Measurements from ENCODE around the gene CALB2. TPM values are rescaled to one million over a fixed set of nuclear protein-coding genes. Genes with fewer than 3 reads are reported as not detected.

The CALB2 gene
- total and polyA plus RNA-seq, 2 of the 13 experiments (the other 11 are each of a cell fraction or from before 2014, with no cell fraction given), result 0.37 to 0.40 TPM

DNA sequence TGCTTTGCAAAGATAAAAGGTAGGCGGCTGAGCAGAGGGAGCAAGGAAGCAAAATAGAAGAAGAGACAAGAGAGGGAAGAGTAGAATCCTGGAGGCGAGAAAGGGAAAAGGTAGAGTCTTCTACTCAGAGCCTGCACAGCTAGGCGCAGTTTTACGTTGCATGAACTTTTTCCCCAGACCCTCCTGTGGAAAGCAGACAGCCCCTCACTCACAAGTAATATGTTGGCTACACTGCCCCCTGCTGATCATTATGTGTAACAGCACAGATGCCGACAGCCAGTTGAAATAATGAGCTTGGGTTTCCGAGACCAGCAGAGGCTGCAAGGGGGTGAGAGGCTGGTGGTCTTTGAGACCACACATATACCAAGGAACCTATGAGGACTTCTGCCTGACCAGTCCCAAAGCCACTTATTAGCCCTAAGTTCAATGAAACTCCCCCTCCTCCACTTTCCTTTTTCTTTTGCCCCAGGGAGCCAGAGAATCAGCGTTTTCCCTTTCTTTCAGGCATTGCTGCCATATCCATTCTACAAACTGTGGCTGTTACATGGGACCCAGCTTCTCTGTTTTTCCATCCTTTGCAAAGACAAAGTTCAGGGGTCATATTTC lies 46.9 kb upstream of the CALB2 start:
- Histone ChIP-seq H3K27me3 (ENCODE audit: control insufficient read depth in 1 of 2, insufficient read depth in 2 of 2, low read length in 2 of 2) (peaks cover 0 to 2% of the 10 kb centered on the region in 2 experiments; a peak in 1 of 5 replicates), H2AFZ (ENCODE audit: low read length) (no peak overlapping the region), H3K9me3 (ENCODE audit: low read length) (no peaks in the 10 kb centered on the region), H4K20me1 (ENCODE audit: insufficient read depth, low read length) (no peaks in the 10 kb centered on the region), H3K9ac (ENCODE audit: insufficient read depth, low read depth, low read length) (no peak overlapping the region), H3K4me3 (replicated peaks in 1 of 3; ENCODE audit: insufficient read depth in 1 of 3, low read depth in 2 of 3, low read length in 3 of 3) (no peak overlapping the region), H3K79me2 (ENCODE audit: insufficient read depth, low read length) (no peaks in the 10 kb centered on the region), H3K4me2 (ENCODE audit: low read depth, low read length) (no peak overlapping the region), H3K36me3 (replicated peaks in 1 of 2; ENCODE audit: control insufficient read depth in 1 of 2, insufficient read depth in 2 of 2, low read length in 2 of 2) (no peaks in the 10 kb centered on the region), H3K27ac (ENCODE audit: extremely low read length, insufficient read depth, low read length) (no peak overlapping the region), H3K4me1 (ENCODE audit: insufficient read depth, low read length) (no peaks in the 10 kb centered on the region)
- POLR2A ChIA-PET, result no interaction called here
- intact Hi-C loops (cut with micrococcal nuclease; ENCODE audit: unreplicated experiment), result no loop called here
- BruUV-seq (replicated peaks), result no TSS peak
- in situ Hi-C loops (cut with HindIII; ENCODE audit: extremely low pct_ligation_motif_present, low pct_unique_long_range_greater_than_20kb), result no loop called here
- peak; percentile 73 for FAIRE-seq
- peak; percentile 95 for TF ChIP-seq SMC3 (IDR thresholded peaks at IDR 0.05; ENCODE audit: low read length)
- peak; percentile 89 for TF ChIP-seq RAD21 (CRISPR knock-in tag; IDR thresholded peaks at IDR 0.05)
- peak; percentile 51; the same call in 1 of the 2 replicates for TF ChIP-seq FOXC1 (CRISPR knock-in tag; IDR thresholded peaks at IDR 0.05; ENCODE audit: borderline replicate concordance)
- TF ChIP-seq, protein P1, sequence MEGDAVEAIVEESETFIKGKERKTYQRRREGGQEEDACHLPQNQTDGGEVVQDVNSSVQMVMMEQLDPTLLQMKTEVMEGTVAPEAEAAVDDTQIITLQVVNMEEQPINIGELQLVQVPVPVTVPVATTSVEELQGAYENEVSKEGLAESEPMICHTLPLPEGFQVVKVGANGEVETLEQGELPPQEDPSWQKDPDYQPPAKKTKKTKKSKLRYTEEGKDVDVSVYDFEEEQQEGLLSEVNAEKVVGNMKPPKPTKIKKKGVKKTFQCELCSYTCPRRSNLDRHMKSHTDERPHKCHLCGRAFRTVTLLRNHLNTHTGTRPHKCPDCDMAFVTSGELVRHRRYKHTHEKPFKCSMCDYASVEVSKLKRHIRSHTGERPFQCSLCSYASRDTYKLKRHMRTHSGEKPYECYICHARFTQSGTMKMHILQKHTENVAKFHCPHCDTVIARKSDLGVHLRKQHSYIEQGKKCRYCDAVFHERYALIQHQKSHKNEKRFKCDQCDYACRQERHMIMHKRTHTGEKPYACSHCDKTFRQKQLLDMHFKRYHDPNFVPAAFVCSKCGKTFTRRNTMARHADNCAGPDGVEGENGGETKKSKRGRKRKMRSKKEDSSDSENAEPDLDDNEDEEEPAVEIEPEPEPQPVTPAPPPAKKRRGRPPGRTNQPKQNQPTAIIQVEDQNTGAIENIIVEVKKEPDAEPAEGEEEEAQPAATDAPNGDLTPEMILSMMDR (CRISPR knock-in tag; IDR thresholded peaks at IDR 0.05), result peak; percentile 91
- TF ChIP-seq, protein P2, sequence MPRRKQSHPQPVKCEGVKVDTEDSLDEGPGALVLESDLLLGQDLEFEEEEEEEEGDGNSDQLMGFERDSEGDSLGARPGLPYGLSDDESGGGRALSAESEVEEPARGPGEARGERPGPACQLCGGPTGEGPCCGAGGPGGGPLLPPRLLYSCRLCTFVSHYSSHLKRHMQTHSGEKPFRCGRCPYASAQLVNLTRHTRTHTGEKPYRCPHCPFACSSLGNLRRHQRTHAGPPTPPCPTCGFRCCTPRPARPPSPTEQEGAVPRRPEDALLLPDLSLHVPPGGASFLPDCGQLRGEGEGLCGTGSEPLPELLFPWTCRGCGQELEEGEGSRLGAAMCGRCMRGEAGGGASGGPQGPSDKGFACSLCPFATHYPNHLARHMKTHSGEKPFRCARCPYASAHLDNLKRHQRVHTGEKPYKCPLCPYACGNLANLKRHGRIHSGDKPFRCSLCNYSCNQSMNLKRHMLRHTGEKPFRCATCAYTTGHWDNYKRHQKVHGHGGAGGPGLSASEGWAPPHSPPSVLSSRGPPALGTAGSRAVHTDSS (CRISPR knock-in tag; conservative IDR thresholded peaks at IDR 0.05), result 0 out of 2 replicates have a peak, but pooled peaks have one; percentile 51
- TF ChIP-seq, protein P3, sequence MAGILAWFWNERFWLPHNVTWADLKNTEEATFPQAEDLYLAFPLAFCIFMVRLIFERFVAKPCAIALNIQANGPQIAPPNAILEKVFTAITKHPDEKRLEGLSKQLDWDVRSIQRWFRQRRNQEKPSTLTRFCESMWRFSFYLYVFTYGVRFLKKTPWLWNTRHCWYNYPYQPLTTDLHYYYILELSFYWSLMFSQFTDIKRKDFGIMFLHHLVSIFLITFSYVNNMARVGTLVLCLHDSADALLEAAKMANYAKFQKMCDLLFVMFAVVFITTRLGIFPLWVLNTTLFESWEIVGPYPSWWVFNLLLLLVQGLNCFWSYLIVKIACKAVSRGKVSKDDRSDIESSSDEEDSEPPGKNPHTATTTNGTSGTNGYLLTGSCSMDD (CRISPR knock-in tag; IDR thresholded peaks at IDR 0.05), result 0 out of 2 replicates have a peak, but pooled peaks have one; percentile 32
- peak; percentile 42 for TF ChIP-seq FOXA3 (CRISPR knock-in tag; IDR thresholded peaks at IDR 0.05)
- TF ChIP-seq CREM (IDR thresholded peaks at IDR 0.05), result no peak
- TF ChIP-seq CREM (CRISPR knock-in tag; IDR thresholded peaks at IDR 0.05), result no peak
- peak; percentile 90 for TF ChIP-seq STAG1 (CRISPR knock-in tag; IDR thresholded peaks at IDR 0.05)
- peak; percentile 57; the same call in 1 of the 2 replicates for TF ChIP-seq MIXL1 (CRISPR knock-in tag; IDR thresholded peaks at IDR 0.05)
- TF ChIP-seq, protein P4, sequence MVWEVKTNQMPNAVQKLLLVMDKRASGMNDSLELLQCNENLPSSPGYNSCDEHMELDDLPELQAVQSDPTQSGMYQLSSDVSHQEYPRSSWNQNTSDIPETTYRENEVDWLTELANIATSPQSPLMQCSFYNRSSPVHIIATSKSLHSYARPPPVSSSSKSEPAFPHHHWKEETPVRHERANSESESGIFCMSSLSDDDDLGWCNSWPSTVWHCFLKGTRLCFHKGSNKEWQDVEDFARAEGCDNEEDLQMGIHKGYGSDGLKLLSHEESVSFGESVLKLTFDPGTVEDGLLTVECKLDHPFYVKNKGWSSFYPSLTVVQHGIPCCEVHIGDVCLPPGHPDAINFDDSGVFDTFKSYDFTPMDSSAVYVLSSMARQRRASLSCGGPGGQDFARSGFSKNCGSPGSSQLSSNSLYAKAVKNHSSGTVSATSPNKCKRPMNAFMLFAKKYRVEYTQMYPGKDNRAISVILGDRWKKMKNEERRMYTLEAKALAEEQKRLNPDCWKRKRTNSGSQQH (CRISPR knock-in tag; IDR thresholded peaks at IDR 0.05; ENCODE audit: low read depth), result no peak
- 0 out of 2 replicates have a peak, but pooled peaks have one; percentile 44 for TF ChIP-seq ZFP37 (CRISPR knock-in tag; IDR thresholded peaks at IDR 0.05; ENCODE audit: borderline replicate concordance)
- TF ChIP-seq, protein P5, sequence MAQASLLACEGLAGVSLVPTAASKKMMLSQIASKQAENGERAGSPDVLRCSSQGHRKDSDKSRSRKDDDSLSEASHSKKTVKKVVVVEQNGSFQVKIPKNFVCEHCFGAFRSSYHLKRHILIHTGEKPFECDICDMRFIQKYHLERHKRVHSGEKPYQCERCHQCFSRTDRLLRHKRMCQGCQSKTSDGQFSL (CRISPR knock-in tag; IDR thresholded peaks at IDR 0.05), result no peak
- 0 out of 2 replicates have a peak, but pooled peaks have one; percentile 27 for TF ChIP-seq ZFP36L2 (CRISPR knock-in tag; IDR thresholded peaks at IDR 0.05)
- no peak for TF ChIP-seq FOXA1 (IDR thresholded peaks at IDR 0.05)
- 0 out of 2 replicates have a peak, but pooled peaks have one; percentile 33 for TF ChIP-seq FOXA1 (CRISPR knock-in tag; IDR thresholded peaks at IDR 0.05)
- peak; percentile 42 for TF ChIP-seq TEAD3 (CRISPR knock-in tag; optimal IDR thresholded peaks at IDR 0.05; ENCODE audit: borderline replicate concordance)
- peak; percentile 61; the same call in 2 of the 3 replicates for ATAC-seq
- peak; percentile 54 for DNase-seq (ENCODE audit: low spot score)
- WGBS (ENCODE audit: low lambda C conversion rate), result 10% methylated on average over 5 of the region's 7 CpGs
- CTCF ChIA-PET (ENCODE audit: low intra/inter-chr PET ratio, low total read pairs), result interaction anchor here (2.6 kb wide), 1 partner anchor 97 kb away, joined by 24 read pairs; no protein-coding TSS in a partner anchor
